GM23338 (cell line): Measurements from ENCODE around the gene MED12L. TPM values are rescaled to one million over a fixed set of nuclear protein-coding genes. Genes with fewer than 3 reads are reported as not detected.

Experiments used
- ATAC-seq: fragments of 200-7000 bp; cut with Tn5 transposase; 3 replicates; pipeline ENCODE4 v1.9.1; 2020
- DNase-seq: peaks from one replicate; pipeline ENCODE4 v3.0.0-alpha.2; 2015; ENCODE audit warnings: low spot score
- H2AFZ ChIP-seq: fragments of 200-600 bp; sonication (generic); 2 replicates; pipeline ENCODE4 v1.8.0; 2016; ENCODE audit warnings: antibody characterized with exemption, mild to moderate bottlenecking, moderate library complexity
- H3F3A ChIP-seq: fragments of 200-600 bp; sonication (generic); replicated peaks from 2 replicates; pipeline ENCODE4 v1.8.0; 2017; ENCODE audit warnings: antibody characterized with exemption, mixed run types, low read depth
- H3K27ac ChIP-seq: fragments of 200-600 bp; sonication (generic); 2 replicates; pipeline ENCODE4 v1.6.1; 2016; ENCODE audit warnings: low read depth
- H3K27me3 ChIP-seq: fragments of 200-600 bp; sonication (generic); 2 replicates; pipeline ENCODE4 v1.8.0; 2016; ENCODE audit warnings: mild to moderate bottlenecking, mixed run types, moderate library complexity; ENCODE audit not compliant: insufficient read depth
- H3K36me3 ChIP-seq: fragments of 200-600 bp; sonication (generic); 2 replicates; pipeline ENCODE4 v1.8.0; 2016; ENCODE audit warnings: mild to moderate bottlenecking; ENCODE audit not compliant: insufficient read depth
- H3K4me1 ChIP-seq: fragments of 200-600 bp; sonication (generic); 2 replicates; pipeline ENCODE4 v1.8.0; 2016; ENCODE audit warnings: mild to moderate bottlenecking, moderate library complexity; ENCODE audit not compliant: insufficient read depth
- H3K4me2 ChIP-seq: fragments of 200-600 bp; sonication (generic); 2 replicates; pipeline ENCODE4 v1.7.1; 2017; ENCODE audit warnings: mixed run types
- H3K4me3 ChIP-seq: fragments of 200-600 bp; sonication (generic); 2 replicates; pipeline ENCODE4 v1.6.1; 2016; ENCODE audit warnings: mixed run types
- H3K79me2 ChIP-seq: fragments of 200-600 bp; sonication (generic); replicated peaks from 2 replicates; pipeline ENCODE4 v1.8.0; 2017; ENCODE audit warnings: mild to moderate bottlenecking; ENCODE audit not compliant: insufficient read depth
- H3K9me2 ChIP-seq: fragments of 200-600 bp; sonication (generic); 2 replicates; pipeline ENCODE4 v1.8.0; 2017; ENCODE audit not compliant: insufficient read depth
- H4K20me1 ChIP-seq: fragments of 200-600 bp; sonication (generic); replicated peaks from 2 replicates; pipeline ENCODE4 v1.8.0; 2017; ENCODE audit warnings: mild to moderate bottlenecking; ENCODE audit not compliant: insufficient read depth
- H3K27ac Mint-ChIP-seq: 2 replicates; pipeline ENCODE4 v1.8.0; 2020; ENCODE audit warnings: inconsistent platforms, mild to moderate bottlenecking, moderate library complexity, mixed read lengths
- H3K27me3 Mint-ChIP-seq: 3 replicates; pipeline ENCODE4 v1.8.0; 2022; ENCODE audit warnings: low read depth, mild to moderate bottlenecking, moderate library complexity, mixed read lengths, inconsistent platforms; ENCODE audit not compliant: insufficient read depth, poor library complexity
- H3K36me3 Mint-ChIP-seq: 3 replicates; pipeline ENCODE4 v1.8.0; 2021; ENCODE audit warnings: low read depth, mild to moderate bottlenecking, inconsistent platforms, moderate library complexity, mixed read lengths
- H3K4me1 Mint-ChIP-seq: 3 replicates; pipeline ENCODE4 v1.8.0; 2020; ENCODE audit warnings: mild to moderate bottlenecking, inconsistent platforms, mixed read lengths
- H3K4me3 Mint-ChIP-seq: 3 replicates; pipeline ENCODE4 v1.8.0; 2021; ENCODE audit warnings: moderate library complexity, mild to moderate bottlenecking, inconsistent platforms, mixed read lengths
- H3K9me3 Mint-ChIP-seq: 3 replicates; pipeline ENCODE4 v1.8.0; 2020; ENCODE audit warnings: moderate library complexity, mild to moderate bottlenecking, inconsistent platforms, mixed read lengths
- CREB1 ChIP-seq: fragments of 250-450 bp; sonication (Bioruptor Pico); IDR thresholded peaks from 2 replicates; pipeline ENCODE4 v1.5.0; 2020; ENCODE audit warnings: low read depth, mild to moderate bottlenecking, moderate library complexity
- EZH2 ChIP-seq: fragments of 200-600 bp; sonication (generic); IDR thresholded peaks from one replicate; pipeline ENCODE4 v1.8.0; 2017; ENCODE audit warnings: antibody characterized with exemption, mild to moderate bottlenecking, low read depth; ENCODE audit not compliant: unreplicated experiment
- EZH2phosphoT487 ChIP-seq: fragments of 200-600 bp; sonication (generic); IDR thresholded peaks from one replicate; pipeline ENCODE4 v1.8.1; 2018; ENCODE audit warnings: antibody characterized with exemption; ENCODE audit not compliant: unreplicated experiment
- JUNB ChIP-seq: IDR thresholded peaks from one replicate; pipeline ENCODE4 v1.6.1; 2016; ENCODE audit warnings: antibody characterized with exemption; ENCODE audit not compliant: unreplicated experiment
- NANOG ChIP-seq: IDR thresholded peaks from 2 replicates; pipeline ENCODE4 v1.6.1; 2016; ENCODE audit warnings: antibody characterized with exemption, borderline replicate concordance
- POLR2AphosphoS5 ChIP-seq: IDR thresholded peaks from 2 replicates; pipeline ENCODE4 v1.6.1; 2016; ENCODE audit warnings: antibody characterized with exemption, low read depth
- STAT1 ChIP-seq: IDR thresholded peaks from one replicate; pipeline ENCODE4 v1.6.1; 2016; ENCODE audit warnings: antibody characterized with exemption; ENCODE audit not compliant: unreplicated experiment
- ZNF114 ChIP-seq: fragments of 250-450 bp; sonication (Bioruptor Pico); IDR thresholded peaks from 2 replicates; pipeline ENCODE4 v1.5.0; 2020; ENCODE audit warnings: mild to moderate bottlenecking, moderate library complexity
- ZNF331 ChIP-seq: fragments of 250-450 bp; sonication (Bioruptor Pico); IDR thresholded peaks from 2 replicates; pipeline ENCODE4 v1.5.0; 2020; ENCODE audit warnings: low read depth, mild to moderate bottlenecking, moderate library complexity
- polyA plus RNA-seq: library from polyadenylated mRNA; unstranded; fragments of >200 nt; fragmentation: Nextera tagmentation; extraction: Ambion mirVana; gene quantifications from 2 replicates; pipeline ENCODE4 v1.2.1, GENCODE V29; 2016
- total RNA-seq: library from RNA; depleted of rRNA; stranded (reverse); fragments of >200 nt; shearing (Covaris generic); gene quantifications from 2 replicates; pipeline ENCODE4 v1.2.3, GENCODE V29; 2014
- TF ChIP-seq, protein P1 (sequence below), 2 experiments: fragments of 200-600 bp in 1 of 2; sonication (generic) in 1 of 2; conservative IDR thresholded peaks; 2 replicates each; pipeline versions ENCODE4 v1.5.1 to v1.6.1; 2016 to 2017; ENCODE audit warnings: antibody characterized with exemption in 2 of 2, low read depth in 2 of 2, mild to moderate bottlenecking in 2 of 2, moderate library complexity in 1 of 2
- TF ChIP-seq, protein P2 (sequence below): IDR thresholded peaks from 2 replicates; pipeline ENCODE4 v1.6.1; 2016; ENCODE audit warnings: antibody characterized with exemption
- TF ChIP-seq, protein P3 (sequence below): IDR thresholded peaks from one replicate; pipeline ENCODE4 v1.6.1; 2018; ENCODE audit warnings: antibody characterized with exemption; ENCODE audit not compliant: unreplicated experiment
- TF ChIP-seq, protein P4 (sequence below): fragments of 250-450 bp; sonication (Bioruptor Pico); IDR thresholded peaks from 2 replicates; pipeline ENCODE4 v1.5.0; 2020; ENCODE audit warnings: mild to moderate bottlenecking, moderate library complexity

The MED12L gene
- total and polyA plus RNA-seq, 2 experiments from 2014 or later, result 5.7 to 25.0 TPM

DNA sequence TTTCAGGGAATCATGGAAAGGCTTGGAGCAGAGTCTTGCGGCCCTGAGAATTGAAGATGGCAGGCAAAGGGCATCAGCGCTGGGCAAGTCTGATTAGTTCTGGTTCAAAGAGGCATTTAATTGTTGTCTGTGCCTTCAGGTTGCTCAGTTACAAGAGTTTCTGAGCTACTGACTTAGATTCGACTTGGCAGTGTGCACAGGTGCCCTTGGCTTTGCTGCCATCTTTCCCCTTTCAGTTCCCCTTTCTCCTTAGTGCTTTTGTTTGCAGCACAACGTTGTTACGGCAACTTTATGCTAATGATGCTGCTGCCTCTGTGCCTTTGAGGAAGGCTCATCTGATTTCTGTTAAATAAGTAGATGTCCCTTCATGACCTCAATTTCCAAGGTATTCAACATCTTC is 180.4 kb downstream of the MED12L start:
- Histone ChIP-seq H3K27ac (no peak overlapping the region), H4K20me1 (no peaks in the 10 kb centered on the region), H3K79me2 (no peaks in the 10 kb centered on the region), H3K9me2 (no peaks in the 10 kb centered on the region), H3K36me3 (no peaks in the 10 kb centered on the region), H3F3A (no peaks in the 10 kb centered on the region), H3K27me3 (no peaks in the 10 kb centered on the region), H3K4me2 (no peak overlapping the region), H3K4me1 (peaks cover 22% of the 10 kb centered on the region), H2AFZ (no peak overlapping the region), H3K4me3 (no peak overlapping the region)
- Mint-ChIP-seq H3K27ac (peak overlapping the region; percentile 79), H3K27me3 (no peaks in the 10 kb centered on the region), H3K9me3 (no peaks in the 10 kb centered on the region), H3K4me1 (peaks cover 31% of the 10 kb centered on the region), H3K4me3 (no peak overlapping the region), H3K36me3 (peaks cover 5% of the 10 kb centered on the region; the same call in 1 of the 3 replicates)
- TF ChIP-seq, protein P1, sequence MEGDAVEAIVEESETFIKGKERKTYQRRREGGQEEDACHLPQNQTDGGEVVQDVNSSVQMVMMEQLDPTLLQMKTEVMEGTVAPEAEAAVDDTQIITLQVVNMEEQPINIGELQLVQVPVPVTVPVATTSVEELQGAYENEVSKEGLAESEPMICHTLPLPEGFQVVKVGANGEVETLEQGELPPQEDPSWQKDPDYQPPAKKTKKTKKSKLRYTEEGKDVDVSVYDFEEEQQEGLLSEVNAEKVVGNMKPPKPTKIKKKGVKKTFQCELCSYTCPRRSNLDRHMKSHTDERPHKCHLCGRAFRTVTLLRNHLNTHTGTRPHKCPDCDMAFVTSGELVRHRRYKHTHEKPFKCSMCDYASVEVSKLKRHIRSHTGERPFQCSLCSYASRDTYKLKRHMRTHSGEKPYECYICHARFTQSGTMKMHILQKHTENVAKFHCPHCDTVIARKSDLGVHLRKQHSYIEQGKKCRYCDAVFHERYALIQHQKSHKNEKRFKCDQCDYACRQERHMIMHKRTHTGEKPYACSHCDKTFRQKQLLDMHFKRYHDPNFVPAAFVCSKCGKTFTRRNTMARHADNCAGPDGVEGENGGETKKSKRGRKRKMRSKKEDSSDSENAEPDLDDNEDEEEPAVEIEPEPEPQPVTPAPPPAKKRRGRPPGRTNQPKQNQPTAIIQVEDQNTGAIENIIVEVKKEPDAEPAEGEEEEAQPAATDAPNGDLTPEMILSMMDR (conservative IDR thresholded peaks at IDR 0.05; ENCODE audit: low read depth in 2 of 2), result no peak
- TF ChIP-seq STAT1 (no peak), ZNF331 (CRISPR knock-in tag) (no peak), NANOG (no peak), EZH2phosphoT487 (no peak), EZH2 (no peak), ZNF114 (CRISPR knock-in tag) (no peak), JUNB (no peak), CREB1 (CRISPR knock-in tag) (no peak), POLR2AphosphoS5 (no peak)
- TF ChIP-seq, protein P2, sequence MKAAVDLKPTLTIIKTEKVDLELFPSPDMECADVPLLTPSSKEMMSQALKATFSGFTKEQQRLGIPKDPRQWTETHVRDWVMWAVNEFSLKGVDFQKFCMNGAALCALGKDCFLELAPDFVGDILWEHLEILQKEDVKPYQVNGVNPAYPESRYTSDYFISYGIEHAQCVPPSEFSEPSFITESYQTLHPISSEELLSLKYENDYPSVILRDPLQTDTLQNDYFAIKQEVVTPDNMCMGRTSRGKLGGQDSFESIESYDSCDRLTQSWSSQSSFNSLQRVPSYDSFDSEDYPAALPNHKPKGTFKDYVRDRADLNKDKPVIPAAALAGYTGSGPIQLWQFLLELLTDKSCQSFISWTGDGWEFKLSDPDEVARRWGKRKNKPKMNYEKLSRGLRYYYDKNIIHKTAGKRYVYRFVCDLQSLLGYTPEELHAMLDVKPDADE, result no peak
- TF ChIP-seq, protein P3, sequence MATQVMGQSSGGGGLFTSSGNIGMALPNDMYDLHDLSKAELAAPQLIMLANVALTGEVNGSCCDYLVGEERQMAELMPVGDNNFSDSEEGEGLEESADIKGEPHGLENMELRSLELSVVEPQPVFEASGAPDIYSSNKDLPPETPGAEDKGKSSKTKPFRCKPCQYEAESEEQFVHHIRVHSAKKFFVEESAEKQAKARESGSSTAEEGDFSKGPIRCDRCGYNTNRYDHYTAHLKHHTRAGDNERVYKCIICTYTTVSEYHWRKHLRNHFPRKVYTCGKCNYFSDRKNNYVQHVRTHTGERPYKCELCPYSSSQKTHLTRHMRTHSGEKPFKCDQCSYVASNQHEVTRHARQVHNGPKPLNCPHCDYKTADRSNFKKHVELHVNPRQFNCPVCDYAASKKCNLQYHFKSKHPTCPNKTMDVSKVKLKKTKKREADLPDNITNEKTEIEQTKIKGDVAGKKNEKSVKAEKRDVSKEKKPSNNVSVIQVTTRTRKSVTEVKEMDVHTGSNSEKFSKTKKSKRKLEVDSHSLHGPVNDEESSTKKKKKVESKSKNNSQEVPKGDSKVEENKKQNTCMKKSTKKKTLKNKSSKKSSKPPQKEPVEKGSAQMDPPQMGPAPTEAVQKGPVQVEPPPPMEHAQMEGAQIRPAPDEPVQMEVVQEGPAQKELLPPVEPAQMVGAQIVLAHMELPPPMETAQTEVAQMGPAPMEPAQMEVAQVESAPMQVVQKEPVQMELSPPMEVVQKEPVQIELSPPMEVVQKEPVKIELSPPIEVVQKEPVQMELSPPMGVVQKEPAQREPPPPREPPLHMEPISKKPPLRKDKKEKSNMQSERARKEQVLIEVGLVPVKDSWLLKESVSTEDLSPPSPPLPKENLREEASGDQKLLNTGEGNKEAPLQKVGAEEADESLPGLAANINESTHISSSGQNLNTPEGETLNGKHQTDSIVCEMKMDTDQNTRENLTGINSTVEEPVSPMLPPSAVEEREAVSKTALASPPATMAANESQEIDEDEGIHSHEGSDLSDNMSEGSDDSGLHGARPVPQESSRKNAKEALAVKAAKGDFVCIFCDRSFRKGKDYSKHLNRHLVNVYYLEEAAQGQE, result no peak
- TF ChIP-seq, protein P4, sequence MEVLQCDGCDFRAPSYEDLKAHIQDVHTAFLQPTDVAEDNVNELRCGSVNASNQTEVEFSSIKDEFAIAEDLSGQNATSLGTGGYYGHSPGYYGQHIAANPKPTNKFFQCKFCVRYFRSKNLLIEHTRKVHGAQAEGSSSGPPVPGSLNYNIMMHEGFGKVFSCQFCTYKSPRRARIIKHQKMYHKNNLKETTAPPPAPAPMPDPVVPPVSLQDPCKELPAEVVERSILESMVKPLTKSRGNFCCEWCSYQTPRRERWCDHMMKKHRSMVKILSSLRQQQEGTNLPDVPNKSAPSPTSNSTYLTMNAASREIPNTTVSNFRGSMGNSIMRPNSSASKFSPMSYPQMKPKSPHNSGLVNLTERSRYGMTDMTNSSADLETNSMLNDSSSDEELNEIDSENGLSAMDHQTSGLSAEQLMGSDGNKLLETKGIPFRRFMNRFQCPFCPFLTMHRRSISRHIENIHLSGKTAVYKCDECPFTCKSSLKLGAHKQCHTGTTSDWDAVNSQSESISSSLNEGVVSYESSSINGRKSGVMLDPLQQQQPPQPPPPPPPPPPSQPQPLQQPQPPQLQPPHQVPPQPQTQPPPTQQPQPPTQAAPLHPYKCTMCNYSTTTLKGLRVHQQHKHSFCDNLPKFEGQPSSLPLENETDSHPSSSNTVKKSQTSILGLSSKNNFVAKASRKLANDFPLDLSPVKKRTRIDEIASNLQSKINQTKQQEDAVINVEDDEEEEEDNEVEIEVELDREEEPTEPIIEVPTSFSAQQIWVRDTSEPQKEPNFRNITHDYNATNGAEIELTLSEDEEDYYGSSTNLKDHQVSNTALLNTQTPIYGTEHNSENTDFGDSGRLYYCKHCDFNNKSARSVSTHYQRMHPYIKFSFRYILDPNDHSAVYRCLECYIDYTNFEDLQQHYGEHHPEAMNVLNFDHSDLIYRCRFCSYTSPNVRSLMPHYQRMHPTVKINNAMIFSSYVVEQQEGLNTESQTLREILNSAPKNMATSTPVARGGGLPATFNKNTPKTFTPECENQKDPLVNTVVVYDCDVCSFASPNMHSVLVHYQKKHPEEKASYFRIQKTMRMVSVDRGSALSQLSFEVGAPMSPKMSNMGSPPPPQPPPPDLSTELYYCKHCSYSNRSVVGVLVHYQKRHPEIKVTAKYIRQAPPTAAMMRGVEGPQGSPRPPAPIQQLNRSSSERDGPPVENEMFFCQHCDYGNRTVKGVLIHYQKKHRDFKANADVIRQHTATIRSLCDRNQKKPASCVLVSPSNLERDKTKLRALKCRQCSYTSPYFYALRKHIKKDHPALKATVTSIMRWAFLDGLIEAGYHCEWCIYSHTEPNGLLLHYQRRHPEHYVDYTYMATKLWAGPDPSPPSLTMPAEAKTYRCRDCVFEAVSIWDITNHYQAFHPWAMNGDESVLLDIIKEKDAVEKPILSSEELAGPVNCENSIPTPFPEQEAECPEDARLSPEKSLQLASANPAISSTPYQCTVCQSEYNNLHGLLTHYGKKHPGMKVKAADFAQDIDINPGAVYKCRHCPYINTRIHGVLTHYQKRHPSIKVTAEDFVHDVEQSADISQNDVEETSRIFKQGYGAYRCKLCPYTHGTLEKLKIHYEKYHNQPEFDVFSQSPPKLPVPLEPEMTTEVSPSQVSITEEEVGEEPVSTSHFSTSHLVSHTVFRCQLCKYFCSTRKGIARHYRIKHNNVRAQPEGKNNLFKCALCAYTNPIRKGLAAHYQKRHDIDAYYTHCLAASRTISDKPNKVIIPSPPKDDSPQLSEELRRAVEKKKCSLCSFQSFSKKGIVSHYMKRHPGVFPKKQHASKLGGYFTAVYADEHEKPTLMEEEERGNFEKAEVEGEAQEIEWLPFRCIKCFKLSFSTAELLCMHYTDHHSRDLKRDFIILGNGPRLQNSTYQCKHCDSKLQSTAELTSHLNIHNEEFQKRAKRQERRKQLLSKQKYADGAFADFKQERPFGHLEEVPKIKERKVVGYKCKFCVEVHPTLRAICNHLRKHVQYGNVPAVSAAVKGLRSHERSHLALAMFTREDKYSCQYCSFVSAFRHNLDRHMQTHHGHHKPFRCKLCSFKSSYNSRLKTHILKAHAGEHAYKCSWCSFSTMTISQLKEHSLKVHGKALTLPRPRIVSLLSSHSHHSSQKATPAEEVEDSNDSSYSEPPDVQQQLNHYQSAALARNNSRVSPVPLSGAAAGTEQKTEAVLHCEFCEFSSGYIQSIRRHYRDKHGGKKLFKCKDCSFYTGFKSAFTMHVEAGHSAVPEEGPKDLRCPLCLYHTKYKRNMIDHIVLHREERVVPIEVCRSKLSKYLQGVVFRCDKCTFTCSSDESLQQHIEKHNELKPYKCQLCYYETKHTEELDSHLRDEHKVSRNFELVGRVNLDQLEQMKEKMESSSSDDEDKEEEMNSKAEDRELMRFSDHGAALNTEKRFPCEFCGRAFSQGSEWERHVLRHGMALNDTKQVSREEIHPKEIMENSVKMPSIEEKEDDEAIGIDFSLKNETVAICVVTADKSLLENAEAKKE (CRISPR knock-in tag), result no peak
- ATAC-seq, result peak; percentile 93
- peak; percentile 87 for DNase-seq
